K562 (cell line): ENCODE results near the gene GLIS1. TPM values are rescaled to one million over a fixed set of nuclear protein-coding genes. Genes with fewer than 3 reads are reported as not detected.

Experiments used
- C11orf30 ChIP-seq: fragments of 450-650 bp; IDR thresholded peaks from 2 replicates; pipeline ENCODE4 v1.6.1; 2016; ENCODE audit warnings: low read depth, mild to moderate bottlenecking
- DACH1 ChIP-seq: fragments of 450-650 bp; IDR thresholded peaks from 2 replicates; pipeline ENCODE4 v1.6.1; 2018; ENCODE audit not compliant: partially characterized antibody
- SMAD1 ChIP-seq: fragments of 150-350 bp; IDR thresholded peaks from 2 replicates; pipeline ENCODE4 v1.6.1; 2014; ENCODE audit warnings: low read length, low read depth; ENCODE audit not compliant: partially characterized antibody
- SMARCA4 ChIP-seq: fragments of 450-650 bp; IDR thresholded peaks from 2 replicates; pipeline ENCODE4 v1.6.1; 2016
- ZNF316 ChIP-seq: fragments of 450-650 bp; IDR thresholded peaks from 2 replicates; pipeline ENCODE4 v1.6.1; 2016
- polyA plus RNA-seq, 8 experiments: library from polyadenylated mRNA; depleted of rRNA in 4 of 8; stranded (reverse) in 5 of 8; unstranded in 3 of 8; fragments of >200 nt; fragmentation: Nextera tagmentation in 2 of 8; fragmentation: Illumina TruSeq in 1 of 8; extraction: Ambion mirVana in 2 of 8; extraction: Trizol in 1 of 8; gene quantifications; 2 replicates each; pipeline versions ENCODE4 v1.2.1 to v1.2.3, GENCODE V29; 2011 to 2014; ENCODE audit warnings: inconsistent platforms in 1 of 8, missing spikeins in 1 of 8
- total RNA-seq, 7 experiments: library from RNA; depleted of rRNA in 6 of 7; stranded (reverse); fragments of >200 nt in 6 of 7; fragmentation: Illumina TruSeq in 2 of 7; extraction: Trizol in 2 of 7; gene quantifications; 2 replicates each; pipeline versions ENCODE4 v1.2.1 to v1.2.3, GENCODE V29; 2011 to 2021; ENCODE audit warnings: low replicate concordance in 1 of 7
- TF ChIP-seq, protein P1 (sequence below): fragments of 450-650 bp; IDR thresholded peaks from 2 replicates; pipeline ENCODE4 v1.6.1; 2016; ENCODE audit warnings: low read depth
- TF ChIP-seq, protein P2 (sequence below), 2 experiments: fragments of 450-650 bp; IDR thresholded peaks; 2 replicates each; pipeline ENCODE4 v1.6.1; 2016; ENCODE audit warnings: mild to moderate bottlenecking in 2 of 2, borderline replicate concordance in 1 of 2, low read depth in 1 of 2, moderate library complexity in 1 of 2
- TF ChIP-seq, protein P3 (sequence below): fragments of 450-650 bp; formaldehyde crosslinking; IDR thresholded peaks from 2 replicates; pipeline ENCODE4 v1.4.0; 2022; ENCODE audit warnings: missing genetic modification characterization

GLIS1 gene
- total and polyA plus RNA-seq, 9 of the 15 experiments (the other 6 are each of a cell fraction or from before 2014, with no cell fraction given), result not detected

DNA sequence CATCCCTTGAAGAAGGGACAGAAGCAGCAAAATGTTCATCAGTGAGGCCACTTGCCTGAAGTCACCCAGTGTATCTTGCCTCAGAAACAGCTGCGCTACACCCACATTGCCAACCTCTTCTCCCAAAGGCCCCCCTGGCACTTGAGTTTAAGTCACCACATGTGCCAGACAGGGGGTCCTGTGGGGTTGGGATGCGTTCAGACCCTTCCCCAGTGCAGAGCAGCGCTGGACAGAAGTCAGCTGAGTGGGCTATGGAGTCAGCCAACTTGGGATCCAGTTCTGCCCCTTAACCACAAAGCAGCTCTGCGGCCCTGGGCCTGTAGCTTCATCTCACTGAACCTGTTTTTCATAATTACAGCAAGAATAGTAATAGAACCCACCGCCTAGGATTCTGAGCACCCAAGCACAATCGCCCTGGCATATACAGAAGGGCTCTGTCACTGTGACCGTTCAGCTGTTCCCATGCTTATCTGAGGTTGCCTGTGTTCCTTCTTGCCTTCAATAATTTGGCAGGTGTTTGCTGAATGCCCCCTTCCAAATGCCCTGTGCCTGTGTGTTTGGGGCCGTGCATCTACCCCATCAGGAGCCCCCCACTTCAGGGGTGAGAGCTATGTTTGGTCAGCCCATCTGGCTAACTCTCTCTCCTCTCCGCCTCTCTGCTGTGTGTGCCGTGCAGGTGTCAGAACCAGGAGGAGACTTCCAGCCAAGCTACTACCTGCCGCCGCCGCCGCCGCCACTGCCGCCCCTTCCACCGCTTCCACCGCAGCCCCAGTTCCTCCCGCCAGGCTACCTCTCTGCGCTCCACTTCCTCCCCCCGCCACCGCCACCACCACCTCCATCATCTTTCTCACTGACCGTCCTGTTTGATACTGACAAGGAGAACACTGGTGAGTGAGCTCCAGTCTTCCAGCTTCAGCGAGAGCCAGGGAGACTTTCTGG lies 274.7 kb downstream of the GLIS1 start (continued):
- TF ChIP-seq, protein P1, sequence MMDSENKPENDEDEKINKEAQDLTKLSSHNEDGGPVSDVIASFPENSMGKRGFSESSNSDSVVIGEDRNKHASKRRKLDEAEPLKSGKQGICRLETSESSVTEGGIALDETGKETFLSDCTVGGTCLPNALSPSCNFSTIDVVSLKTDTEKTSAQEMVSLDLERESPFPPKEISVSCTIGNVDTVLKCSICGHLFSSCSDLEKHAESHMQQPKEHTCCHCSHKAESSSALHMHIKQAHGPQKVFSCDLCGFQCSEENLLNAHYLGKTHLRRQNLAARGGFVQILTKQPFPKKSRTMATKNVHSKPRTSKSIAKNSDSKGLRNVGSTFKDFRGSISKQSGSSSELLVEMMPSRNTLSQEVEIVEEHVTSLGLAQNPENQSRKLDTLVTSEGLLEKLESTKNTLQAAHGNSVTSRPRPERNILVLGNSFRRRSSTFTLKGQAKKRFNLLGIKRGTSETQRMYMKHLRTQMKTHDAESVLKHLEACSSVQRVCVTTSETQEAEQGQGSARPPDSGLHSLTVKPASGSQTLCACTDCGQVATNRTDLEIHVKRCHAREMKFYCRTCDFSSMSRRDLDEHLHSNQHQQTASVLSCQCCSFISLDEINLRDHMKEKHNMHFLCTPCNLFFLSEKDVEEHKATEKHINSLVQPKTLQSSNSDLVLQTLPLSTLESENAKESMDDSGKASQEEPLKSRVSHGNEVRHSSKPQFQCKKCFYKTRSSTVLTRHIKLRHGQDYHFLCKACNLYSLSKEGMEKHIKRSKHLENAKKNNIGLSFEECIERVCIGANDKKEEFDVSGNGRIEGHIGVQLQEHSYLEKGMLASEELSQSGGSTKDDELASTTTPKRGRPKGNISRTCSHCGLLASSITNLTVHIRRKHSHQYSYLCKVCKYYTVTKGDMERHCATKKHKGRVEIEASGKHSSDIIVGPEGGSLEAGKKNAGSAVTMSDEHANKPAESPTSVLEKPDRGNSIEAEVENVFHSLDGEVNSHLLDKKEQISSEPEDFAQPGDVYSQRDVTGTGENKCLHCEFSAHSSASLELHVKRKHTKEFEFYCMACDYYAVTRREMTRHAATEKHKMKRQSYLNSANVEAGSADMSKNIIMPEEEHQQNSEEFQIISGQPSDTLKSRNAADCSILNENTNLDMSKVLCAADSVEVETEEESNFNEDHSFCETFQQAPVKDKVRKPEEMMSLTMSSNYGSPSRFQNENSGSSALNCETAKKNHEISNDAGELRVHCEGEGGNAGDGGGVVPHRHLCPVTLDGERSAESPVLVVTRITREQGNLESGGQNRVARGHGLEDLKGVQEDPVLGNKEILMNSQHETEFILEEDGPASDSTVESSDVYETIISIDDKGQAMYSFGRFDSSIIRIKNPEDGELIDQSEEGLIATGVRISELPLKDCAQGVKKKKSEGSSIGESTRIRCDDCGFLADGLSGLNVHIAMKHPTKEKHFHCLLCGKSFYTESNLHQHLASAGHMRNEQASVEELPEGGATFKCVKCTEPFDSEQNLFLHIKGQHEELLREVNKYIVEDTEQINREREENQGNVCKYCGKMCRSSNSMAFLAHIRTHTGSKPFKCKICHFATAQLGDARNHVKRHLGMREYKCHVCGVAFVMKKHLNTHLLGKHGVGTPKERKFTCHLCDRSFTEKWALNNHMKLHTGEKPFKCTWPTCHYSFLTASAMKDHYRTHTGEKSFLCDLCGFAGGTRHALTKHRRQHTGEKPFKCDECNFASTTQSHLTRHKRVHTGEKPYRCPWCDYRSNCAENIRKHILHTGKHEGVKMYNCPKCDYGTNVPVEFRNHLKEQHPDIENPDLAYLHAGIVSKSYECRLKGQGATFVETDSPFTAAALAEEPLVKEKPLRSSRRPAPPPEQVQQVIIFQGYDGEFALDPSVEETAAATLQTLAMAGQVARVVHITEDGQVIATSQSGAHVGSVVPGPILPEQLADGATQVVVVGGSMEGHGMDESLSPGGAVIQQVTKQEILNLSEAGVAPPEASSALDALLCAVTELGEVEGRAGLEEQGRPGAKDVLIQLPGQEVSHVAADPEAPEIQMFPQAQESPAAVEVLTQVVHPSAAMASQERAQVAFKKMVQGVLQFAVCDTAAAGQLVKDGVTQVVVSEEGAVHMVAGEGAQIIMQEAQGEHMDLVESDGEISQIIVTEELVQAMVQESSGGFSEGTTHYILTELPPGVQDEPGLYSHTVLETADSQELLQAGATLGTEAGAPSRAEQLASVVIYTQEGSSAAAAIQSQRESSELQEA, result no peak
- TF ChIP-seq, protein P2, sequence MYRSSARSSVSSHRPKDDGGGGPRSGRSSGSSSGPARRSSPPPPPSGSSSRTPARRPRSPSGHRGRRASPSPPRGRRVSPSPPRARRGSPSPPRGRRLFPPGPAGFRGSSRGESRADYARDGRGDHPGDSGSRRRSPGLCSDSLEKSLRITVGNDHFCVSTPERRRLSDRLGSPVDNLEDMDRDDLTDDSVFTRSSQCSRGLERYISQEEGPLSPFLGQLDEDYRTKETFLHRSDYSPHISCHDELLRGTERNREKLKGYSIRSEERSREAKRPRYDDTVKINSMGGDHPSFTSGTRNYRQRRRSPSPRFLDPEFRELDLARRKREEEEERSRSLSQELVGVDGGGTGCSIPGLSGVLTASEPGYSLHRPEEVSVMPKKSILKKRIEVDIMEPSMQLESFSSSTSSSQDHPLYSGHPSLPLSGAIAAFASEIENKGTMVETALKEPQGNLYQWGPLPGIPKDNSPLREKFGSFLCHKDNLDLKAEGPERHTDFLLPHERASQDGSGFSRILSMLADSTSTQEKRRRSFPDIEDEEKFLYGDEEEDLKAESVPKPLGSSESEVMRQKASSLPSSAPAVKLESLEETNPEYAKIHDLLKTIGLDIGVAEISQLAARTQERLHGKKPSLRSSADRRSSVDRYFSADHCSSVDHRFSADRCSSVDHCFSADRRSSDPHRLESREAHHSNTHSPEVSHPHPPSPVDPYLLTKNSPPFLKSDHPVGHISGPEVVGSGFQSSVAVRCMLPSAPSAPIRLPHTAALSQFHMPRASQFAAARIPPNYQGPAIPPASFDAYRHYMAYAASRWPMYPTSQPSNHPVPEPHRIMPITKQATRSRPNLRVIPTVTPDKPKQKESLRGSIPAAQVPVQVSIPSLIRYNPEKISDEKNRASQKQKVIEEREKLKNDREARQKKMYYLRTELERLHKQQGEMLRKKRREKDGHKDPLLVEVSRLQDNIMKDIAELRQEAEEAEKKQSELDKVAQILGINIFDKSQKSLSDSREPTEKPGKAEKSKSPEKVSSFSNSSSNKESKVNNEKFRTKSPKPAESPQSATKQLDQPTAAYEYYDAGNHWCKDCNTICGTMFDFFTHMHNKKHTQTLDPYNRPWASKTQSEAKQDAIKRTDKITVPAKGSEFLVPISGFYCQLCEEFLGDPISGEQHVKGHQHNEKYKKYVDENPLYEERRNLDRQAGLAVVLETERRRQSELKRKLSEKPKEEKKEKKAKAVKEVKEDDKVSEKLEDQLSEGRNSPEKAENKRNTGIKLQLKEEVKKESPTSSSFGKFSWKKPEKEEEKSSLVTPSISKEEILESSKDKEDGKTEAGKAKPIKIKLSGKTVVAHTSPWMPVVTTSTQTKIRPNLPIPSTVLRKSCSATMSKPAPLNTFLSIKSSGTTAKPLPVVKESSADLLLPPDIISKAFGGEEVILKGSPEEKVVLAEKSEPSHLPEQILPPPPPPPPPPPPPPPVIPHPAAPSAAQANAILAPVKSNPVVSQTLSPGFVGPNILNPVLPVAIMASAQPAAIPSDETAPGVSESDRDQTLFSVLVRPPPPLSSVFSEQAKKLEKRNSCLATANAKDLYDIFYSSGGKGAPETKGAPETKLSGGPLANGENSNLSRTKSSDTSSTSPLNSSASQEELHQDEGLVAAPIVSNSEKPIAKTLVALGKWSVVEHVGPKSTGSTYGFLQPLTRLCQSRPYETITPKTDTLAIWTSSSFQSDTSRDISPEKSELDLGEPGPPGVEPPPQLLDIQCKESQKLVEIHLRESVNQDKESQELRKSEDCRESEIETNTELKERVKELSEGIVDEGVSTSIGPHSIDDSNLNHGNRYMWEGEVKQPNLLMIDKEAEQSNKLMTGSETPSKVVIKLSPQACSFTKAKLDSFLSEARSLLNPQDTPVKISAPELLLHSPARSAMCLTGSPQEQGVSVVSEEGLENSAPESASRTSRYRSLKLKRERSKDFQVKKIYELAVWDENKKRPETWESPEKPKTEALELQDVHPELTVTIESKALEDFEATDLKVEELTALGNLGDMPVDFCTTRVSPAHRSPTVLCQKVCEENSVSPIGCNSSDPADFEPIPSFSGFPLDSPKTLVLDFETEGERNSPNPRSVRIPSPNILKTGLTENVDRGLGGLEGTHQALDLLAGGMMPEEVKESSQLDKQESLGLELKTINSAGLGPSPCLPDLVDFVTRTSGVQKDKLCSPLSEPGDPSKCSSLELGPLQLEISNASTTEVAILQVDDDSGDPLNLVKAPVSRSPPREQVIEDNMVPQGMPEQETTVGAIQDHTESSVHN (IDR thresholded peaks at IDR 0.05; ENCODE audit: borderline replicate concordance in 1 of 2, low read depth in 1 of 2), result no peak
- TF ChIP-seq SMARCA4 (no peak), DACH1 (no peak), C11orf30 (no peak), ZNF316 (no peak), SMAD1 (no peak)
- TF ChIP-seq, protein P3, sequence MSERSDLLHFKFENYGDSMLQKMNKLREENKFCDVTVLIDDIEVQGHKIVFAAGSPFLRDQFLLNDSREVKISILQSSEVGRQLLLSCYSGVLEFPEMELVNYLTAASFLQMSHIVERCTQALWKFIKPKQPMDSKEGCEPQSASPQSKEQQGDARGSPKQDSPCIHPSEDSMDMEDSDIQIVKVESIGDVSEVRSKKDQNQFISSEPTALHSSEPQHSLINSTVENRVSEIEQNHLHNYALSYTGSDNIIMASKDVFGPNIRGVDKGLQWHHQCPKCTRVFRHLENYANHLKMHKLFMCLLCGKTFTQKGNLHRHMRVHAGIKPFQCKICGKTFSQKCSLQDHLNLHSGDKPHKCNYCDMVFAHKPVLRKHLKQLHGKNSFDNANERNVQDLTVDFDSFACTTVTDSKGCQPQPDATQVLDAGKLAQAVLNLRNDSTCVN (CRISPR knock-in tag), result no peak
